A549 (cell line): ENCODE measurements around the gene ZFHX3. TPM values are rescaled to one million over a fixed set of nuclear protein-coding genes. Genes with fewer than 3 reads are reported as not detected.

Experiments used
- ATAC-seq, 2 experiments: fragments of 200-7000 bp in 1 of 2; fragments of >200 bp in 1 of 2; cut with Nextera tagmentation in 1 of 2; cut with Tn5 transposase in 1 of 2; 3 replicates each; pipeline versions ENCODE4 v1.8.0 to v1.9.1; 2018 to 2020; ENCODE audit warnings: mild to moderate bottlenecking in 1 of 2, moderate library complexity in 1 of 2
- CTCF ChIA-PET: fragments of 300-600 bp; sonication (Branson Sonifier 250); formaldehyde crosslinking; extraction: SDS; loops from one replicate; lab custom pipeline; 2021; ENCODE audit warnings: antibody characterized with exemption, inconsistent platforms; lab: Yijun Ruan, JAX
- POLR2A ChIA-PET: fragments of 350-600 bp; formaldehyde crosslinking; extraction: SDS; loops from one replicate; lab custom pipeline; 2021; ENCODE audit warnings: antibody characterized with exemption, inconsistent platforms; lab: Yijun Ruan, JAX
- DNase-seq, 2 experiments: peaks; one replicate each; pipeline versions ENCODE4 v3.0.0 to v3.0.0-alpha.2; 2011 to 2016; ENCODE audit warnings: low read depth in 1 of 2, low spot score in 1 of 2
- FAIRE-seq: peaks from 2 replicates; lab custom pipeline; 2011; peaks lifted over from hg19 to GRCh38; lab: Jason Lieb, UNC
- H3K27ac ChIP-seq, 2 experiments: fragments of >200 bp; sonication (Bioruptor Twin); formaldehyde crosslinking; 3 replicates each; pipeline ENCODE4 v1.5.1; 2016 to 2017
- H3K4me1 ChIP-seq: fragments of >200 bp; sonication (Bioruptor Twin); formaldehyde crosslinking; 3 replicates; pipeline ENCODE4 v1.6.1; 2016
- H3K4me2 ChIP-seq: fragments of >200 bp; sonication (Bioruptor Twin); formaldehyde crosslinking; 3 replicates; pipeline ENCODE4 v1.6.1; 2016
- H3K4me3 ChIP-seq: fragments of >200 bp; sonication (Bioruptor Twin); formaldehyde crosslinking; 3 replicates; pipeline ENCODE4 v1.5.1; 2016
- H3K9me3 ChIP-seq: fragments of >200 bp; sonication (Bioruptor Twin); formaldehyde crosslinking; 3 replicates; pipeline ENCODE4 v1.6.1; 2016
- CHD4 ChIP-seq: fragments of 200-600 bp; sonication (generic); IDR thresholded peaks from 2 replicates; pipeline ENCODE4 v1.6.1; 2016; ENCODE audit warnings: antibody characterized with exemption, mild to moderate bottlenecking, borderline replicate concordance
- E2F6 ChIP-seq: IDR thresholded peaks from 2 replicates; pipeline ENCODE4 v1.6.1; 2012; ENCODE audit warnings: low read depth, borderline replicate concordance
- ESRRA ChIP-seq: fragments of 150-350 bp; IDR thresholded peaks from 2 replicates; pipeline ENCODE4 v1.6.1; 2014; ENCODE audit warnings: mild to moderate bottlenecking, low read length, borderline replicate concordance
- FOXS1 ChIP-seq: fragments of 250-450 bp; sonication (Bioruptor Pico); IDR thresholded peaks from 2 replicates; pipeline ENCODE4 v1.5.0; 2020; ENCODE audit warnings: mild to moderate bottlenecking, moderate library complexity
- GATA3 ChIP-seq: IDR thresholded peaks from 2 replicates; pipeline ENCODE4 v1.6.1; 2012; ENCODE audit warnings: borderline replicate concordance
- HEYL ChIP-seq: fragments of 250-450 bp; sonication (Bioruptor Pico); IDR thresholded peaks from 2 replicates; pipeline ENCODE4 v1.8.0; 2021; ENCODE audit warnings: mild to moderate bottlenecking, moderate library complexity
- JUN ChIP-seq, 2 experiments: fragments of >200 bp; sonication (Bioruptor Twin); formaldehyde crosslinking; IDR thresholded peaks; 2 replicates in 1 of 2; 3 replicates in 1 of 2; pipeline ENCODE4 v1.6.1; 2016 to 2017
- KDM1A ChIP-seq: fragments of 200-600 bp; sonication (generic); IDR thresholded peaks from 2 replicates; pipeline ENCODE4 v1.6.1; 2016; ENCODE audit warnings: low read depth, mild to moderate bottlenecking
- NFE2L2 ChIP-seq: fragments of 150-350 bp; conservative IDR thresholded peaks from 2 replicates; pipeline ENCODE4 v1.6.1; 2014; ENCODE audit warnings: low read length
- NR3C1 ChIP-seq: fragments of >200 bp; sonication (Bioruptor Twin); formaldehyde crosslinking; IDR thresholded peaks from 3 replicates; pipeline ENCODE4 v1.6.1; 2017
- PBX3 ChIP-seq: IDR thresholded peaks from 2 replicates; pipeline ENCODE4 v1.6.1; 2012
- PHF8 ChIP-seq: fragments of 200-600 bp; sonication (generic); IDR thresholded peaks from 2 replicates; pipeline ENCODE4 v1.6.1; 2016; ENCODE audit warnings: low read depth, mild to moderate bottlenecking, antibody characterized with exemption, moderate library complexity, borderline replicate concordance
- RCOR1 ChIP-seq: fragments of 150-350 bp; IDR thresholded peaks from 2 replicates; pipeline ENCODE4 v1.6.1; 2014; ENCODE audit warnings: antibody characterized with exemption, low read length, low read depth
- RFX5 ChIP-seq: fragments of 450-650 bp; IDR thresholded peaks from 2 replicates; pipeline ENCODE4 v1.7.1; 2014; ENCODE audit warnings: antibody characterized with exemption, mild to moderate bottlenecking, moderate library complexity
- RNF2 ChIP-seq: fragments of 200-600 bp; sonication (generic); IDR thresholded peaks from 2 replicates; pipeline ENCODE4 v1.6.1; 2016; ENCODE audit warnings: low read depth, mild to moderate bottlenecking, antibody characterized with exemption, moderate library complexity, borderline replicate concordance
- SMC3 ChIP-seq: fragments of >200 bp; sonication (Bioruptor Twin); formaldehyde crosslinking; IDR thresholded peaks from 3 replicates; pipeline ENCODE4 v1.6.1; 2018; ENCODE audit warnings: inconsistent platforms
- SREBF2 ChIP-seq: fragments of 450-650 bp; IDR thresholded peaks from 2 replicates; pipeline ENCODE4 v1.6.1; 2014; ENCODE audit warnings: mild to moderate bottlenecking, moderate library complexity
- TFCP2L1 ChIP-seq: fragments of 250-450 bp; sonication (Bioruptor Pico); IDR thresholded peaks from 2 replicates; pipeline ENCODE4 v1.5.0; 2021; ENCODE audit warnings: mild to moderate bottlenecking
- ZC3H11A ChIP-seq: fragments of 450-650 bp; IDR thresholded peaks from 2 replicates; pipeline ENCODE4 v1.6.1; 2014; ENCODE audit warnings: antibody characterized with exemption, mild to moderate bottlenecking
- WGBS: methylation state at CpG from one replicate; pipeline ENCODE4 v1.1.6; 2017; ENCODE audit errors: missing lambda C conversion rate; 5-methylcytosine and 5-hydroxymethylcytosine counted together
- polyA plus RNA-seq, 4 experiments: library from polyadenylated mRNA; depleted of rRNA in 3 of 4; stranded (reverse); fragments of >200 nt; fragmentation: RNase III in 1 of 4; extraction: RNeasy Plus Mini Kit Qiagen cat#74134 plus additional on column Dnase treatment in 1 of 4; gene quantifications; 2 replicates in 3 of 4; 3 replicates in 1 of 4; pipeline ENCODE4 v1.2.3, GENCODE V29; 2011 to 2017
- TF ChIP-seq, protein P1 (sequence below): IDR thresholded peaks from 2 replicates; pipeline ENCODE4 v1.6.1; 2012
- TF ChIP-seq, protein P2 (sequence below): fragments of >200 bp; sonication (Bioruptor Twin); formaldehyde crosslinking; IDR thresholded peaks from 3 replicates; pipeline ENCODE4 v1.6.1; 2016
- TF ChIP-seq, protein P3 (sequence below): fragments of 250-450 bp; sonication (Bioruptor Pico); IDR thresholded peaks from 2 replicates; pipeline ENCODE4 v1.5.0; 2020; ENCODE audit warnings: low read depth, mild to moderate bottlenecking, moderate library complexity

ZFHX3 gene
- polyA plus RNA-seq, 2 of the 4 experiments (the other 2 are of a cell fraction) = 3.9 to 6.5 TPM

DNA sequence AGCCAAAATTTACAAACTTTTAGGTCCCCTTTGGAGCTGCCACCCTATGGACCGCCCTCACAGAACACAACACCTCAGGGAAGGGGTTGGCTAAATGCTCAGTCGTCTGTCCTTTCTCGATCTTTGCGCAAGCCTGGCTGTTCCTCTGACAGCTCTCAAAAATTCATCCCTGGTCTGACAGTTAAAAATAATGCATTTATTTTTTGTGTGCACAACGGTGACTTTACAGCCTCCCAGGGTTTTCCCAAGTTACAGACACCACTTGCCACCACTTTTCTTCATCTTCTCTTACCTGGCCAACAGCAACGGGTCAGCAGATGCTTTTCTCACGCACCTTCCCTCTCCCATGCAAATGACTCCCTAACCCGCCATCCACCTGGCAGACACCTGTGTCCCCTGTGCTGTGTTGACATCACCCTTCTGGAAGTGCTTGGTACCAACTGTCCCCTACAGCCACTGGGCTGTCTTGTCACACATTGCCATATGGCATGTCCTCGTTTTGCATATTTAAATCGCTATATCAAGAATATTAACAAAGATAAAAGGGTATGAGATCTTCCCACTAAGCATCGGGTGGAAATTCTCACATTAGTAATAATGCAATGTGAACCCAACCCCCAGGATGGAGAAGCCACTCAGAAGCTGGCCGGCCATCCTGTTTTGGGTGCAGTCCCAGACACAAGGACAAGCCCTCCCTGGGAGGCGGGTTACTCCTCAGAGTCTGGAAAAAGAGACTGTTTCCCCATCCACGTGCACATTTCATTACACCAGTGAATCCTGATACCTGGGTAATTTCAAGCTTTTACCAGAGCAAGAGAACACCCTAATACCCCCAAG is 187.0 kb downstream of the ZFHX3 start:
- Histone ChIP-seq H3K4me2 (no peak overlapping the region), H3K27ac (no peak overlapping the region), H3K9me3 (no peaks in the 10 kb centered on the region), H3K4me1 (no peaks in the 10 kb centered on the region), H3K4me3 (no peak overlapping the region)
- no peak for ATAC-seq
- ChIA-PET POLR2A (no interaction called here), CTCF (interaction anchor here (0.7 to 3.8 kb wide), 3 partner anchors 12 to 28 kb away, joined by 3 to 16 read pairs (median 3); no protein-coding TSS in a partner anchor)
- 87% methylated on average over 14 of the region's 14 CpGs for WGBS
- TF ChIP-seq RNF2 (no peak), E2F6 (no peak), RFX5 (no peak), ZC3H11A (no peak), SMC3 (no peak), HEYL (CRISPR knock-in tag) (no peak), TFCP2L1 (CRISPR knock-in tag) (no peak), JUN (IDR thresholded peaks at IDR 0.05) (no peak), SREBF2 (no peak), NR3C1 (no peak), RCOR1 (no peak), CHD4 (no peak), PHF8 (no peak), NFE2L2 (no peak), GATA3 (no peak), KDM1A (no peak)
- TF ChIP-seq, protein P1, sequence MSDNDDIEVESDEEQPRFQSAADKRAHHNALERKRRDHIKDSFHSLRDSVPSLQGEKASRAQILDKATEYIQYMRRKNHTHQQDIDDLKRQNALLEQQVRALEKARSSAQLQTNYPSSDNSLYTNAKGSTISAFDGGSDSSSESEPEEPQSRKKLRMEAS = no peak
- TF ChIP-seq, protein P2, sequence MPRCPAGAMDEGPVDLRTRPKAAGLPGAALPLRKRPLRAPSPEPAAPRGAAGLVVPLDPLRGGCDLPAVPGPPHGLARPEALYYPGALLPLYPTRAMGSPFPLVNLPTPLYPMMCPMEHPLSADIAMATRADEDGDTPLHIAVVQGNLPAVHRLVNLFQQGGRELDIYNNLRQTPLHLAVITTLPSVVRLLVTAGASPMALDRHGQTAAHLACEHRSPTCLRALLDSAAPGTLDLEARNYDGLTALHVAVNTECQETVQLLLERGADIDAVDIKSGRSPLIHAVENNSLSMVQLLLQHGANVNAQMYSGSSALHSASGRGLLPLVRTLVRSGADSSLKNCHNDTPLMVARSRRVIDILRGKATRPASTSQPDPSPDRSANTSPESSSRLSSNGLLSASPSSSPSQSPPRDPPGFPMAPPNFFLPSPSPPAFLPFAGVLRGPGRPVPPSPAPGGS = no peak
- no peak for DNase-seq
- no peak for FAIRE-seq

DNA sequence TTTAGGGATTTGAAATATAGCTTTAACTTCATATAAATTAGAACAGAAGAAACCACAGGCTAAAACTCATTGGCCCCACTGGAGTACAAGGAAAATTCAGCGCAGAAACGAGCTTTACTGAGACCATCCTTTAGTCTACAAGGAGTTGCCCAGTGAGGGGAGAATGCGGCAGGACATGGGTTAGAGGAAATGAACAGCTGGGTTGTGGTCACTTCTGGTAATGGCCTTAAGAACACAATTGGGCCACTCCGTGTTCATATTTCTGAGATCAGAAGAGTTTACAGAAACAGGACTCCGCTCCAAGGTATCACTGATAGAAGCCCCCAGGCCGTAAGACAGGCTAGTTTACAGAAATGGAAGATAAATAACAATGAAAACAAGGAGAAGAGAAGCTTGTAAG is 188.3 kb downstream of the ZFHX3 start:
- WGBS = 92% methylated on average over 6 of the region's 6 CpGs
- no peak overlapping the region for H3K4me3 ChIP-seq
- ChIA-PET CTCF (interaction anchor here (1.1 to 2.0 kb wide), 3 partner anchors 15 to 63 kb away, joined by 4 to 9 read pairs (median 4); no protein-coding TSS in a partner anchor), POLR2A (no interaction called here)
- H3K9me3 ChIP-seq = no peaks in the 10 kb centered on the region
- no peak overlapping the region for H3K27ac ChIP-seq
- FAIRE-seq = no peak
- no peak for ATAC-seq
- H3K4me2 ChIP-seq = no peak overlapping the region
- TF ChIP-seq NR3C1 = no peak
- no peak for TF ChIP-seq JUN (IDR thresholded peaks at IDR 0.05)
- TF ChIP-seq KDM1A = no peak
- no peak for TF ChIP-seq FOXS1
- no peak for TF ChIP-seq RFX5
- TF ChIP-seq, protein P3, sequence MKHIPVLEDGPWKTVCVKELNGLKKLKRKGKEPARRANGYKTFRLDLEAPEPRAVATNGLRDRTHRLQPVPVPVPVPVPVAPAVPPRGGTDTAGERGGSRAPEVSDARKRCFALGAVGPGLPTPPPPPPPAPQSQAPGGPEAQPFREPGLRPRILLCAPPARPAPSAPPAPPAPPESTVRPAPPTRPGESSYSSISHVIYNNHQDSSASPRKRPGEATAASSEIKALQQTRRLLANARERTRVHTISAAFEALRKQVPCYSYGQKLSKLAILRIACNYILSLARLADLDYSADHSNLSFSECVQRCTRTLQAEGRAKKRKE (CRISPR knock-in tag) = no peak
- TF ChIP-seq PBX3 = no peak
- TF ChIP-seq ESRRA = no peak
- no peaks in the 10 kb centered on the region for H3K4me1 ChIP-seq
- no peak for DNase-seq
